PFSK-1 (cell line): ENCODE data around the gene DMGDH.

ENCODE experiments used
- FOXP2 ChIP-seq: optimal IDR thresholded peaks from 2 replicates; pipeline ENCODE3; 2011; ENCODE audit warnings: borderline replicate concordance, control low read depth, inconsistent platforms; ENCODE audit not compliant: insufficient read depth; ENCODE audit errors: extremely low read length, extremely low read depth
- POLR2AphosphoS5 ChIP-seq: IDR thresholded peaks from 2 replicates; pipeline ENCODE4 v1.6.1; 2012; ENCODE audit warnings: low read depth, mild to moderate bottlenecking, control low read depth, low read length, moderate library complexity
- REST ChIP-seq, 2 experiments: IDR thresholded peaks; 2 replicates each; pipeline versions ENCODE4 v1.6.1 to v1.8.0; 2011 to 2012; ENCODE audit warnings: low read depth in 2 of 2, low read length in 2 of 2, control low read depth in 1 of 2, inconsistent platforms in 1 of 2, mild to moderate bottlenecking in 1 of 2, moderate library complexity in 1 of 2; ENCODE audit not compliant: insufficient read depth in 1 of 2
- SIN3A ChIP-seq: IDR thresholded peaks from 2 replicates; pipeline ENCODE4 v1.6.1; 2012; ENCODE audit warnings: mild to moderate bottlenecking, low read length, moderate library complexity, borderline replicate concordance; ENCODE audit not compliant: insufficient read depth
- TAF1 ChIP-seq: IDR thresholded peaks from 2 replicates; pipeline ENCODE4 v1.6.1; 2012; ENCODE audit warnings: low read length, control low read depth, borderline replicate concordance; ENCODE audit not compliant: insufficient read depth

Gene DMGDH

GRCh38 chr5:79105868-79106267 lies 36.4 kb upstream of the DMGDH start:
- TF ChIP-seq SIN3A (no peak), POLR2AphosphoS5 (no peak), TAF1 (no peak), FOXP2 (no peak), REST (IDR thresholded peaks at IDR 0.05; ENCODE audit: insufficient read depth in 1 of 2, low read depth in 2 of 2, low read length in 2 of 2) (no peak)

- no peak for TF ChIP-seq POLR2AphosphoS5
- TF ChIP-seq SIN3A, result no peak
- TF ChIP-seq REST (IDR thresholded peaks at IDR 0.05; ENCODE audit: insufficient read depth in 1 of 2, low read depth in 2 of 2, low read length in 2 of 2), result no peak
- no peak for TF ChIP-seq FOXP2
- no peak for TF ChIP-seq TAF1
These were observed 24.3 kb upstream of the DMGDH start for GRCh38 chr5:79093762-79094161.

- no peak for TF ChIP-seq POLR2AphosphoS5
- TF ChIP-seq FOXP2, result no peak
- no peak for TF ChIP-seq SIN3A
- no peak for TF ChIP-seq REST (IDR thresholded peaks at IDR 0.05; ENCODE audit: insufficient read depth in 1 of 2, low read depth in 2 of 2, low read length in 2 of 2)
- no peak for TF ChIP-seq TAF1
These were observed 21.6 kb upstream of the DMGDH start for GRCh38 chr5:79091064-79091463.

DNA sequence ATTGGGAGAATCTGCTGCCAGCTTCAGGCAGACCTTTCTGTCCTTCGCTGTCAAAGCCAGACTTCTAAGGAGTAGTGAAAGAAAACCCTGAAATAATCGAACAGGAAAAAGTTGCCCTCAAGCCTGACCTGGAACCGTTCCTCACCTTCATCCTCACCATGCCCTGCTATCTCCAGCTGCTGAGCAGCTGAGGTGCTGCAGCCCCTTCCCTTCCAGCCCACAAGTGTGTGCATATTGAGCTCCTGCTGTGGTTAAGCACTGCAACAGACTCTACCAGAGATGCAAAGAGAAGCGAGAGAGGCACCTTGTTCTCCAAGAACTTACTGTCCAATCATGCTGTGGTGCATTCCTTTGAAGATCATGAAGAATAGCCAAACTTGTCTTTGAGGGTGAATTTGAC lies 19.0 kb upstream of the DMGDH start:
- TF ChIP-seq SIN3A (no peak), REST (IDR thresholded peaks at IDR 0.05; ENCODE audit: insufficient read depth in 1 of 2, low read depth in 2 of 2, low read length in 2 of 2) (no peak), POLR2AphosphoS5 (no peak), FOXP2 (no peak), TAF1 (no peak)

- no peak for TF ChIP-seq REST (IDR thresholded peaks at IDR 0.05; ENCODE audit: insufficient read depth in 1 of 2, low read depth in 2 of 2, low read length in 2 of 2)
These were observed 16.6 kb upstream of the DMGDH start for GRCh38 chr5:79086116-79086515.
